Gastroesophageal sphincter (tissue), 3 donors: Measurements from ENCODE around the gene OR2A7.
"Not testable (repeated sequence)": the region's sequence is repeated elsewhere in the genome, so short reads cannot be mapped to it uniquely, and the experiment has no call there.

Experiments
- CTCF ChIP-seq, 4 experiments: fragments of 200-600 bp in 2 of 4; fragments of 450-650 bp in 2 of 4; sonication (generic) in 1 of 4; IDR thresholded peaks; one replicate each; pipeline ENCODE4 v1.5.1; 2017 to 2019; ENCODE audit warnings: antibody characterized with exemption in 4 of 4, mild to moderate bottlenecking in 2 of 4, moderate library complexity in 2 of 4
- EP300 ChIP-seq: sonication (generic); formaldehyde crosslinking; IDR thresholded peaks from one replicate; pipeline ENCODE4 v1.6.1; 2017; ENCODE audit warnings: antibody characterized with exemption, mild to moderate bottlenecking
- POLR2A ChIP-seq, 2 donors: fragments of 450-650 bp; IDR thresholded peaks; one replicate each; pipeline ENCODE4 v1.6.1; 2017; ENCODE audit warnings: antibody characterized with exemption in 2 of 2, mild to moderate bottlenecking in 2 of 2, moderate library complexity in 1 of 2
- POLR2AphosphoS5 ChIP-seq: sonication (generic); formaldehyde crosslinking; IDR thresholded peaks from one replicate; pipeline ENCODE4 v1.6.1; 2017; ENCODE audit warnings: antibody characterized with exemption

- TF ChIP-seq POLR2AphosphoS5; POLR2A (IDR thresholded peaks at IDR 0.05); CTCF (IDR thresholded peaks at IDR 0.05); EP300: not testable (repeated sequence)
Measured at GRCh38 chr7:144252307-144252706, 12.3 kb downstream of the OR2A7 start.
